ENCODE data around the gene SDHB. TPM values are rescaled to one million over a fixed set of nuclear protein-coding genes. Genes with fewer than 3 reads are reported as not detected.

SDHB gene
- total and polyA plus RNA-seq, 9 of the 15 experiments (the other 6 are each of a cell fraction or from before 2014, with no cell fraction given): 207 to 554 (median 365) TPM

DNA sequence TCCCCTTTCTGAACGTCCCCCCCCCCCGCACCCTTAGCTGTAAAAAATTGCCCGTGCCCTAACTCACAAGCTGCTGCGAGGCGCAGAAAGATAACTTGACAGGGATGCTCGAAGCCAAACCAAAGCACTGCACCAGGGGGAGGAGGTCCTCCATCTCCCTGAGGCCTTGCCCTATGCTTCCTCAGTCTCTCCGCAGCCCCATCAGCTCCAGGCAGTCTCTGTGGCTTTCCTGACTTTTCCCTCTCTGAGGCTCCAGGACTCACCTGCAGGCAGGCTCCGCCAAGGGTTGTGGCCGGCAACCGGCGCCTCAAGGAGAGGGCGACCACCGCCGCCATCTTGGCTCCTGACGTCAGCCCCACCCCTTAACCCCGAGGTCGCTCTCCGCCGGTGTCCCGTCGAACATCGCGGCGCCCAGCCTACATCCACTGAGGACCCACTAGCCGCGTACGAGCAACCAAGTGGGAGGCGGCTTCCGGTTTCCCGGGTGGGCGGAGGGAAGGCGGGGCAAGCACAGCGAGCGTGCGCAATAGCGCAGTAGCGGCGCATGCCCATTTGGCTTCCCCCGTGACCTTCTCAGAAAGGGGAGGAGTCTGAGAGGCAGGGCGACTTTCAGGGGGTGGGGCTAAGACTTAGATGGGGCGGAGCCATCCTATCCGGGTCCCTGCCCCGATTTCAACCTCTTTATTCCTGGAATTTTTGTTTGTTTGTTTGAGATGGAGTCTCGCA lies at the start of gene SDHB (continued):
- TF ChIP-seq STAG1 (CRISPR knock-in tag; IDR thresholded peaks at IDR 0.05; ENCODE audit: borderline replicate concordance) (no peak), ASH1L (IDR thresholded peaks at IDR 0.05; ENCODE audit: borderline replicate concordance, low read depth, partially characterized antibody) (no peak), MXI1 (IDR thresholded peaks at IDR 0.05; ENCODE audit: low read depth, low read length) (no peak), CREB3 (tag; conservative IDR thresholded peaks at IDR 0.05; ENCODE audit: low read depth) (no peak), ARHGAP35 (IDR thresholded peaks at IDR 0.05; ENCODE audit: partially characterized antibody) (no peak), CREBBP (IDR thresholded peaks at IDR 0.05; ENCODE audit: low read depth, low read length) (no peak), EGR1 (conservative IDR thresholded peaks at IDR 0.05) (peak; percentile 84), ATF6 (CRISPR knock-in tag; IDR thresholded peaks at IDR 0.05) (no peak), MYC (IDR thresholded peaks at IDR 0.05; ENCODE audit: low read depth, low read length) (no peak; the same call in 1 of the 2 replicates), MYC (CRISPR knock-in tag; IDR thresholded peaks at IDR 0.05; ENCODE audit: borderline replicate concordance, low read depth) (0 out of 2 replicates have a peak, but pooled peaks have one; percentile 46), ZNF780A (CRISPR knock-in tag; IDR thresholded peaks at IDR 0.05) (no peak)
- TF ChIP-seq, protein P1, sequence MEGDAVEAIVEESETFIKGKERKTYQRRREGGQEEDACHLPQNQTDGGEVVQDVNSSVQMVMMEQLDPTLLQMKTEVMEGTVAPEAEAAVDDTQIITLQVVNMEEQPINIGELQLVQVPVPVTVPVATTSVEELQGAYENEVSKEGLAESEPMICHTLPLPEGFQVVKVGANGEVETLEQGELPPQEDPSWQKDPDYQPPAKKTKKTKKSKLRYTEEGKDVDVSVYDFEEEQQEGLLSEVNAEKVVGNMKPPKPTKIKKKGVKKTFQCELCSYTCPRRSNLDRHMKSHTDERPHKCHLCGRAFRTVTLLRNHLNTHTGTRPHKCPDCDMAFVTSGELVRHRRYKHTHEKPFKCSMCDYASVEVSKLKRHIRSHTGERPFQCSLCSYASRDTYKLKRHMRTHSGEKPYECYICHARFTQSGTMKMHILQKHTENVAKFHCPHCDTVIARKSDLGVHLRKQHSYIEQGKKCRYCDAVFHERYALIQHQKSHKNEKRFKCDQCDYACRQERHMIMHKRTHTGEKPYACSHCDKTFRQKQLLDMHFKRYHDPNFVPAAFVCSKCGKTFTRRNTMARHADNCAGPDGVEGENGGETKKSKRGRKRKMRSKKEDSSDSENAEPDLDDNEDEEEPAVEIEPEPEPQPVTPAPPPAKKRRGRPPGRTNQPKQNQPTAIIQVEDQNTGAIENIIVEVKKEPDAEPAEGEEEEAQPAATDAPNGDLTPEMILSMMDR (IDR thresholded peaks at IDR 0.05 in 2 of 3, conservative IDR thresholded peaks at IDR 0.05 in 1 of 3; ENCODE audit: insufficient read depth in 2 of 3, low read depth in 1 of 3, low read length in 3 of 3): 0 out of 6 replicates have a peak, but pooled peaks of 1 of the 3 experiments have one; percentile 0
- TF ChIP-seq, protein P2, sequence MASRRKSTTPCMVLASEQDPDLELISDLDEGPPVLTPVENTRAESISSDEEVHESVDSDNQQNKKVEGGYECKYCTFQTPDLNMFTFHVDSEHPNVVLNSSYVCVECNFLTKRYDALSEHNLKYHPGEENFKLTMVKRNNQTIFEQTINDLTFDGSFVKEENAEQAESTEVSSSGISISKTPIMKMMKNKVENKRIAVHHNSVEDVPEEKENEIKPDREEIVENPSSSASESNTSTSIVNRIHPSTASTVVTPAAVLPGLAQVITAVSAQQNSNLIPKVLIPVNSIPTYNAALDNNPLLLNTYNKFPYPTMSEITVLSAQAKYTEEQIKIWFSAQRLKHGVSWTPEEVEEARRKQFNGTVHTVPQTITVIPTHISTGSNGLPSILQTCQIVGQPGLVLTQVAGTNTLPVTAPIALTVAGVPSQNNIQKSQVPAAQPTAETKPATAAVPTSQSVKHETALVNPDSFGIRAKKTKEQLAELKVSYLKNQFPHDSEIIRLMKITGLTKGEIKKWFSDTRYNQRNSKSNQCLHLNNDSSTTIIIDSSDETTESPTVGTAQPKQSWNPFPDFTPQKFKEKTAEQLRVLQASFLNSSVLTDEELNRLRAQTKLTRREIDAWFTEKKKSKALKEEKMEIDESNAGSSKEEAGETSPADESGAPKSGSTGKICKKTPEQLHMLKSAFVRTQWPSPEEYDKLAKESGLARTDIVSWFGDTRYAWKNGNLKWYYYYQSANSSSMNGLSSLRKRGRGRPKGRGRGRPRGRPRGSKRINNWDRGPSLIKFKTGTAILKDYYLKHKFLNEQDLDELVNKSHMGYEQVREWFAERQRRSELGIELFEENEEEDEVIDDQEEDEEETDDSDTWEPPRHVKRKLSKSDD (conservative IDR thresholded peaks at IDR 0.05; ENCODE audit: low read length): 0 out of 2 replicates have a peak, but pooled peaks have one; percentile 65
- TF ChIP-seq, protein P3, sequence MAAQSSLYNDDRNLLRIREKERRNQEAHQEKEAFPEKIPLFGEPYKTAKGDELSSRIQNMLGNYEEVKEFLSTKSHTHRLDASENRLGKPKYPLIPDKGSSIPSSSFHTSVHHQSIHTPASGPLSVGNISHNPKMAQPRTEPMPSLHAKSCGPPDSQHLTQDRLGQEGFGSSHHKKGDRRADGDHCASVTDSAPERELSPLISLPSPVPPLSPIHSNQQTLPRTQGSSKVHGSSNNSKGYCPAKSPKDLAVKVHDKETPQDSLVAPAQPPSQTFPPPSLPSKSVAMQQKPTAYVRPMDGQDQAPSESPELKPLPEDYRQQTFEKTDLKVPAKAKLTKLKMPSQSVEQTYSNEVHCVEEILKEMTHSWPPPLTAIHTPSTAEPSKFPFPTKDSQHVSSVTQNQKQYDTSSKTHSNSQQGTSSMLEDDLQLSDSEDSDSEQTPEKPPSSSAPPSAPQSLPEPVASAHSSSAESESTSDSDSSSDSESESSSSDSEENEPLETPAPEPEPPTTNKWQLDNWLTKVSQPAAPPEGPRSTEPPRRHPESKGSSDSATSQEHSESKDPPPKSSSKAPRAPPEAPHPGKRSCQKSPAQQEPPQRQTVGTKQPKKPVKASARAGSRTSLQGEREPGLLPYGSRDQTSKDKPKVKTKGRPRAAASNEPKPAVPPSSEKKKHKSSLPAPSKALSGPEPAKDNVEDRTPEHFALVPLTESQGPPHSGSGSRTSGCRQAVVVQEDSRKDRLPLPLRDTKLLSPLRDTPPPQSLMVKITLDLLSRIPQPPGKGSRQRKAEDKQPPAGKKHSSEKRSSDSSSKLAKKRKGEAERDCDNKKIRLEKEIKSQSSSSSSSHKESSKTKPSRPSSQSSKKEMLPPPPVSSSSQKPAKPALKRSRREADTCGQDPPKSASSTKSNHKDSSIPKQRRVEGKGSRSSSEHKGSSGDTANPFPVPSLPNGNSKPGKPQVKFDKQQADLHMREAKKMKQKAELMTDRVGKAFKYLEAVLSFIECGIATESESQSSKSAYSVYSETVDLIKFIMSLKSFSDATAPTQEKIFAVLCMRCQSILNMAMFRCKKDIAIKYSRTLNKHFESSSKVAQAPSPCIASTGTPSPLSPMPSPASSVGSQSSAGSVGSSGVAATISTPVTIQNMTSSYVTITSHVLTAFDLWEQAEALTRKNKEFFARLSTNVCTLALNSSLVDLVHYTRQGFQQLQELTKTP (IDR thresholded peaks at IDR 0.05; ENCODE audit: low read depth in 1 of 2, partially characterized antibody in 2 of 2): no peak
